ENCODE data around the gene IRAK4.
A peak's percentile ranks its signal among the peaks of the same experiment; 100 is the strongest.

- TF ChIP-seq POLR2A (IDR thresholded peaks at IDR 0.05; ENCODE audit: low read length) (no peak), CTCF (IDR thresholded peaks at IDR 0.05) (peak; percentile 56), CEBPB (IDR thresholded peaks at IDR 0.05) (no peak), EP300 (IDR thresholded peaks at IDR 0.05) (no peak)
Measured at GRCh38 chr12:43776498-43776897, 17.7 kb downstream of the IRAK4 start.

Measured in A549 (cell line).